ENCODE measurements around the gene TEKT3. TPM values are rescaled to one million over a fixed set of nuclear protein-coding genes. Genes with fewer than 3 reads are reported as not detected.

TEKT3 gene
- total RNA-seq, 2 donors from 2014 or later: 0.38 to 3.9 TPM

GRCh38 chr17:15256689-15257088 is 84.7 kb downstream of the TEKT3 start:
- no peak for DNase-seq (ENCODE audit: low spot score)
- intact Hi-C loops (cut with DNase I): no loop called here

- DNase-seq (ENCODE audit: low spot score): no peak
- intact Hi-C loops (cut with DNase I): loop anchor here in 1 of 2 donors (2.0 kb wide), 1 partner anchor 19 kb away; no protein-coding TSS in a partner anchor
Measured at GRCh38 chr17:15255713-15256454, 85.5 kb downstream of the TEKT3 start.

Other genes starting within 250 kb of the TEKT3 start
- gene PMP22, start 76.3 kb downstream of the TEKT3 start, total RNA-seq: 100 to 1,000 TPM; 130 to 245 TPM
- 1 to 10 TPM; 4.5 TPM for gene CDRT4, start 126.0 kb upstream of the TEKT3 start, total RNA-seq
- 10 to 100 TPM in 1 of 2 donors, 1 to 10 TPM in 1; 8.9 to 14.0 TPM for gene TVP23C, start 221.9 kb upstream of the TEKT3 start, total RNA-seq

Measured in posterior vena cava (tissue), 2 donors.